SHP77 (cell line): ENCODE results near the gene BLOC1S5.
"Not testable (repeated sequence)": the region's sequence is repeated elsewhere in the genome, so short reads cannot be mapped to it uniquely, and the experiment has no call there.

Experiments used
- DNase-seq, 2 experiments: peaks; one replicate each; lab custom pipeline; 2025; lab: John Stamatoyannopoulos, UW

The BLOC1S5 gene

DNA sequence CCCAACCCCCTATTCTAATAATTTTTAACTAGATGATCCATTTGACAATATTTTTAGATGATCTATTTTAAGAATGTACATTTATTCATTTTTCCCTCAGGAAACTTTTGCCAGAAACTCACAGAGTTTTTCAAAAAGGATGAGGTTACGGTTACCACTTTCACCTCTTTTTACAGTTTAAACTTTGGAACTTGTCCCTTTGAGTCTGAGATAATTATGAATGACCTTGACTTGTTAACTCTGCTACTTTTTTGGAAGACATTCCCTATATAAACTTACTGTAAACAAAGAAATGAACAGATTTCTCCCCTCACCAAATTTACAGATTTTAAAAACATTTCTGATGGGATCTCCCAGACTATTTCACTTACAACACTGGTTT, 18.4 kb upstream of the BLOC1S5 start:
- DNase-seq = no peak

DNA sequence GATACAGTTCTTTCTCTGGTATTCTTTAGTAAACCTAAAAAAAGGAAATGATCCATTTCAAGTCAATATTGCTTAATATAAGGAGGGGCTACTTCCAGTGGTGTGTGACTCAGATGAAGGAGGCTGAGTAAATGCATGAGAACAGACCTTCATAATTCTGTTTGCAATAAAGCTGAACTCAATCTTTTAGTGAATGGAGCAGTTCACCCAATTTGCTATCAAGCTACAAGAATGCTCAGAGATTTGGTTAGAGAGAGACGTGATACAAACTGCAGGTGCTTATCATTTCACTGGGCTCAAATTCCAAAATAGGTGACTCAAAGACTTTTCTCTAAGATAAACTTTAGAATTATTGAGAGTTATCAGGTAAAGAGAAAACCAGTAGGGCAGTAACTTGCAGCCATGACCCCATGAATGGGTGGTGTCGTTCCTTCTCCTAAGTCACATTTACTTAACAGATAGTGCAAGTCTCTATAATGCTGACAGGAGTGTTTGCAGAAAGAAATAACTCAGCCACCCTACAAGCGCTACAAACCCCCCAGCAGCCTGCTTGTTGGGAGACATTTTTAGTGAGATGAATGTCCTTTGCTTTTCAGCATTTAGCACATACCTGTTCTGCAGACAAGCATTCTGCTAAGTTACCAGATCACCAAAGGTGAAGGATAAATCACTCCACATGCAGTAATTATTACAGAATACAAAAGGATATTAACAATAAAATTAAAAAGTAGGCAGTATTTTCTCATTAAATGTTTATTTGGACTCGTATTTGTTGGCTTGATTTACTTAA, 16.4 kb upstream of the BLOC1S5 start:
- DNase-seq = no peak

DNA sequence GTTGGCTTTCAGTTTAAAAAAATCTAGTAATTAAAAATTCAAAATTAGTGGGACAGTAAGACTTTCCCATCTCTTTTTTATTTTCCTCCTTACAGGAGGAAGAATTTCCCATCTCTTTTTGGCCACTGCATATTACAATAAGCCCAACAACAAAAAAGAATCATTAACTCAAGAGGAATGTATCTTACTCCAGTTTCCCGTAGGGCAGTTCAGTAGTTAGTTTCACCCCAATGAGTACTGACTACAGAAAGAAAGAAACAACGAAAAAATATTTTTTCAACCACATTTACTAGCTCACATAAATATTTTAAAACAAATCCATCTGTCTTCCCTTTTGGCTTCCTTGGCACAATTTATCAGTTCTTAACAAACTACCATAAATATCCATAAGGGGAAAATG, 14.9 kb upstream of the BLOC1S5 start:
- no peak for DNase-seq

DNA sequence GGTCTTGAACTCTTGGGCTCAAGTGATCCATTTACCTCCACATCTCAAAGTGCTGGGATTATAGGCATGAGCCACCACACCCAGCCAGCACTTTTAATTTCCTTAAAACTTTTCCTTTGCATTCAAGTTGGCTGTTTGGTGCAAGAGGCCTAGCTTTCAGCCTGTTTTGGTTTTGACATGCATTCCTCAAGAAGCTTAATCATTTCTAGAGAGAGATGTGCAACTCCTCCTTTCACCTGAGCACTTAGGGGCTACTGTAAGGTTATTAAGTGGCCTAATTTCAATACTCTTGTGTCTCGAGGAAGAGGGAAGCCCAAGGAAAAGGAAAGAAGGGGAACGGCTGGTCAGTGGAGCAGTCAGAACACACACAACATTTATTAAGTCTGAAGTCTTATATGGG, 13.8 kb upstream of the BLOC1S5 start:
- DNase-seq = no peak

DNA sequence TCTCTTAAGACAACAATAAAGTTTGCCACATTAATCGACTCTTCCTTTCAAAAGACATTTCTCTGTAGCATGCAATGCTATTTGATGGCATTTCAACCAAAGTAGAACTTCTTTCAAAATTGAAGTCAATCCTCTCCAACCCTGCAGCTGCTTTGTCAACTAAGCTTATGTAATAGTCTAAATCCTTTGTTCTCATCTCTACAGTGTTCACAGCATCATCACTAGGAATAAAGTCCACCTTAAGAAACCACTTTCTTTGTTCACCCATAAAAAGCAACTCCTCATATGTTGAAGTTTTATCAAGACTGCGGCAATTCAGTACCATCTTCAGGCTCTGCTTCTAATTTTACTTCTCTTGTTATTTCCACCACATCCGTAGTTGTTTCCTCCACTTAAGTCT, 11.5 kb upstream of the BLOC1S5 start:
- DNase-seq = no peak

DNA sequence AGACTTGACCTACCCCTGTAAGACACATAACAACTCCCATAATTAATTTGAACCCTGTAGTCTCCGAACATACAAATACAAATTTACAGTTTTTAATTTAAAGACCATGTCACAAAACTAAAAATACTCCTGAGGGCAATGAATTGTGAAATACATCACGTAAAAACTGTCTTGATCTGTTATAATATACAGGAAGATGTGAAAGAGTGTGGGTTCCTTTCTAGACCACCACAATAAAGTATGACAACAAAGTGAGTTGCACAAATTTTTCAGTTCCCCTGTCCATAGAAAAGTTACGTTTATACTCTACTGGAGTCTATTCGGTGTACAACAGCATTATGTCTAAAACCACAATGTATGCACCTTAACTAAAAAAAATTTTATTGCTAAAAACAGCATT, 11.0 kb upstream of the BLOC1S5 start:
- DNase-seq = no peak

DNA sequence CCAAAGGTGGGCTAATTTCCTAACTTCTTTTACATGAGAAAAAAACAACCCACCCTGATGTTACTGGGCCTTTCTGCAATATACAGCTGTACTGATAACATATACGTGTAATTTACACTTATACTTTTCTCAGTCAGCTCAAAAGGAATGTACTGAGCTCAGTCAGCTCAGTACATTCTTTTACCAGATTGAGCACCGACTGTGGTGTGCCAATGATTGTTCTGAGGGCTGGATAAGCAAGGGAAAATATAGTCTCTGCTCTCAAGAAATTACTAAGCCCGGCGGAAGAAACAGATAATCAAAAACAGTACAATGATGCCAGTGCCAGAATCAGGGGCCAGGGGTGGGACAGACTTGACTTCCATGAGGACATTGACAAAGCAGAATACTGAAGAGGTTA, 10.0 kb upstream of the BLOC1S5 start:
- DNase-seq = no peak

DNA sequence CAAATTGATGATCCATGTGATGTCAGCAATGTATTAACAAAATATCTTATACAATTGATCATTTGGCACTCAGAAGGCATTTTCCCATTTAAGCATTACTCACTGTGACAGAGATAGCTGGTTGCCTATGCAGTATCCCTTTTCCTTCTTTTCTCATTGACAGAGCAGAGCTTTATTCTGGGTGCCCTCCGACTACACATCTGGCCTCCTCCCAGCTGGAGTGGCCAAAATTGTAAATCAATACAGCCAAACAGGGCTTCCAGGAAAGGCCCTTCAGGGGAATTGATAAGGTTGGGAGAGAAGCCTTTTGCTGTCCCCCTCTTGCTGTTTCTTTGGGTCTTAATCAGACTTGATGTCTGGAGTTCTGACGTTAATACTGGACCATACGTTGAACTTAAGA, 9.6 kb upstream of the BLOC1S5 start:
- DNase-seq = no peak

DNA sequence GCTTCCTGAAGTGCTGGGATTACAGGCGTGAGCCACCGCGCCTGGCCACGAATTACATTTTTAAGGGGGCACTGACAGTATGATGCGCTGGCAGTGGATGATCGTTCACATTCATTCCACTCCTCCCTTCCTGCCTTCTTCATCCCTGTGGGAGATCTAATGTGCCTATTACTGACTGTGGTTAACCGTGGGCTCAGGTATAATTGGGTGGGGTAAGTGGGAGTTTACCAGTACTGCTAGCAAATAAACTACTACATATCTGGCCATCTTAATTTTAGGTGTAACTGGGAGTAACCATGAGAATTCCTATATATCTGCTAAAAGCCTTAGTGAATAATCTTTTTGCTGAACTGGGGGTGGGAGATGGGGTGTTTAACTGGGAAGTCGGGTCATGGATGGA, 6.5 kb upstream of the BLOC1S5 start:
- DNase-seq = no peak

DNA sequence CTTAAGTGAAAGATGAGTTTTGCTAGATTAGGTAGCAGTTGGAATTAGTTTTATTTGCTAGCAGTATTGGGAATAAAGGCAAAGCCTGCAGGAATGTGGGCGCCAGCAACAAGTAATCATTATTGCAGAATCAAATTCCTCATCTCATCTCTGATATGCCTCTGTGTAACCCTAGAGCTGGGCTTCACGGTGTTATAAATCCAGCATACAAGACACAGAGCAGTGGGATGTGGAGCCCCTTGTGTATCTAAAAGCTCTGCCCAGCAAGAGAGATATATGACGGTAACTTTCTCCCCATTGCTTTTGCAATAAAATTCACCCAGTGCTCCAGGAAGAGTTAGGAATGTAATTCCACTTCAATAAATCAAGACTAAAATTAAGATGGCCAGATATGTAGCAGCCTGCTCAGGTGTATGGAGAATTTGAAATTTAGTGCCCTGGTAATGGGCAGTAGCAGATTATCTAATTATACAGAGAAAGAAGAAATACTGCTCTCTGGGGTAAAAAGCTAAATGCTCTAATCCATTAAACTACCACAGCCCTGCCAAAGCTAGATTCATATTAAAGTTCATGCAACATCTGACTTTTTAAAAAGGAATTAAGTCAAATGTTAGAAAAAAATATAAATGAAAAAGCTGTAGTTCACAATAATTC, 5.6 kb upstream of the BLOC1S5 start:
- DNase-seq = no peak

DNA sequence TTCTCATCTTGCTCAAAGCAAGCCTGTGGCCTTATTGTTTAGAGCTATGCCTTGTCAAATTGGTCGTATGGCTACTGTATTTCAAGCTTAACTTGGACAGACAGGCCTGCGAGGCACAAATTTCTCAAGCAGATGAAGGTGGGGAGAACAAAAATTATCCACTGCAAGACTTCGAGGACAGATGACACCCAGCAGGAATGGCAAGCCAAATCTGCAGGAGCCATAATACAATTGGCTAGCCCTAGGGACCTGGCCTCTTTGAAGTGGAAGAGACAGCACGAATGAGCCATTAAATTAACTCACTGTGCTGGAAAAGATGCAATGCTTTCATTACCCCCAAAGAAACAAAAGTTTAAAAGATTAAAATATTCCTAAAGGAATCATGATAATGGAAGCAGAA, 5.0 kb upstream of the BLOC1S5 start:
- DNase-seq = no peak

DNA sequence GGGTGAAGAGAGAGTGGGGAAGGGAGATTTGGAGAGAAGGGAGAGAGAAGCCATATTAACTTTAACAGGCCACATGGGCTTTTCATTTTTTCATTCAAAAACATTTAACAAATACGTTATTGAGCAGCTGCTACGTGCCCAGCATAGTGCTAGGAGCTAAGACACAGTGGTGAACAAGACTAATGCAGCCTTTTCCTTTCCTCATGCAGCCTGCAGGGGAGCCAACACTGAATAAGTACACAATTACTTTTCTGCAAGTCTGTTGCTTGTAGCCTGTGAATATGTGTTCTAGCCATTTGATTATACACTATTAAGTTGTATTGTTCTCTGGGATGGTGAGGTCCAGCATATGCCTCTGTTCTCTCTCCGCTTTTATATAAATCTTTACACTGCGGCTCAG, 1.9 kb upstream of the BLOC1S5 start:
- DNase-seq = no peak

DNA sequence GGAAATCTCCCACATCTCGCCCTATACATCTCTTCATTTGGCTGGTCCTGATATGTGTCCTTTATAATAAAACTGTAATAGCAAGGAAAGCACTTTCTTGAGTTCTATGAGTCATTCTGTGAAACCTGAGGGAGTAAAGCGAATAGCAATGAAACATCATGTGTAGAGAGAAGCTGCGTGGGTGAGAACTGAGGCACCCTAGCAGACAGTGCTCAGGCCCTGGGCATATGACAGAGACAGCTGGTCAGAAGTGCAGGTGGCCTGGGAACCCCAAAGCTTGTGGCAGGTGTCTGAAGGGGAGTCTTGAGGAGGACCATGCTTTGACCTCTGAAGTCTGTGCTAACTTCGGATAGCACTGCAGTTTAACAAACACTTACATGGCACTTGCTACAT, 1.3 kb upstream of the BLOC1S5 start:
- no peak for DNase-seq

DNA sequence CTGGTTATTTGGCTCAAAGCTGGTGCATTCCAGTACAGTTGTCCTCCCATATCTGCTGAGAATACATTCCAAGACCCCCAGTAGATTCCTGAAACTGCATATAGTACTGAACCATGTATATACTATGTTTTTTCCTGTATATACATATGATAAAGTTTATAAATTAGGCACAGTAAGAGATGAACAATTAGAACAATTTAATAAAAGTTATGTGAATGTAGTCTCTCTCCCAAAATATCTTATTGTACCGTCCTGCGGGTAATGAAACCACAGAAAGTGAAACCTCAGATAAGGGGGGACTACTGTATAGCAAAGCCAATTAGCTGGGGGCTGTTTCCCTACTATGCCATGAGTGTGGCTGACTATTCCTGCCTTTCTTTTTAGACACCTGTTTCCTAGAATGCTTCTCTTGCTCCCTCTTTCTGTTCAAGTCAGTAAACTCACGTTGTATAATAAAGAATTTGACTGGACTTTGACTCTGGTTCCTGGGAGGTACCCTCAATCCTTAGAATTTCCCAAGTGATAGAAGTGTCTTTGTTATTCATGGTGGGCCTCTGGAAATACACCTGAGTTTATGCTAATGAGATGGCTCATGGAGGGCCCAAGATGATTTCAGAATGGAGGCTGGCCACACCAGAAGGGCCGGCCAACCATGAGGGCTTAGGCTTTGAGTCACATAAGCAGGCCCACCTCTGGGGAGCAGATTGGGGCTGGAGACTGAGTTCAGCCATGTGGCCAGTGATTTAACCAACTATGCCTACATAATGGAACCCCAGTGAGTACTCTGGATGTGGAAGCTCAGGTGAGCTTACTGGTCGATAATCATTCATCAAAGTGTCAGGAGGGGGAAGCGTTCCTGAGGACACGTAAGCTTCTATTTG, 689 bp upstream of the BLOC1S5 start:
- no peak for DNase-seq

DNA sequence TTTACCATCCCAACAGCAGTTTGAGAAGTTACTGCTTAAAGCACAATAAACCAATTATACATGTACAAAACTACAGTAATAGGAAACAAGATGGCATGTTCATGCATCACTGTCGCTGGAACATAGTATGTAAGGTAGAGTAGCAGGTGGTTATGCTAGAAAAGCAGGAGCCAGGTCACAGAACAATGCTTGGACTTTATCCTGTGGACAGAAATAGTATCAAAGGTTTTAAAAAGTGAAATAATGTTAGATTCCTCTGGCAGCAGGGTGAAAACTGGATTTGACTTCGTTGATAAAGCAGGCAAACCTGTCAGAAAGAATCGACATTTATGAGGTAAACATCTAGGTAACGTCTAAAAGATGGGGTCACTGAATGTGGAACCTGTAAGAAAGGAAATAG, 2.5 kb downstream of the BLOC1S5 start:
- DNase-seq = no peak

DNA sequence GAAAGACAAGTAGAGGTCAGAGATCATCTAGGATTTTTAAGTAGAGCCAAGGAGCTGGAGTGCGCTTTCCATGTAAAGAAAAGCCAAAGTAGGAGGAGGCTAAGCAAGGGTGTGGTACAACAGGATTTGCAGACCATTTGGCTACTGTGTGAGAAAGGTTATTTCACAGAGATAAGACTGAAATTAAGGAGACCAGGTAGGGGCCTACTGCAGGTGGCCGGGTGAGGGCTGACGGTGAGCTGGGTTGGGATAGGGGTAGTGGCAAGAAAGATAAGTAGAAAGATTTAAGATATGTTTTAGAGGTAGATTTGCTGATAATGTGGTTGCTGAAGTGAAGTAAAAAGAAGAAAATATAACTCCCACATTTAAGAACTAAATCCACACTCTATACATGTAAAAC, 3.8 kb downstream of the BLOC1S5 start:
- DNase-seq = no peak

DNA sequence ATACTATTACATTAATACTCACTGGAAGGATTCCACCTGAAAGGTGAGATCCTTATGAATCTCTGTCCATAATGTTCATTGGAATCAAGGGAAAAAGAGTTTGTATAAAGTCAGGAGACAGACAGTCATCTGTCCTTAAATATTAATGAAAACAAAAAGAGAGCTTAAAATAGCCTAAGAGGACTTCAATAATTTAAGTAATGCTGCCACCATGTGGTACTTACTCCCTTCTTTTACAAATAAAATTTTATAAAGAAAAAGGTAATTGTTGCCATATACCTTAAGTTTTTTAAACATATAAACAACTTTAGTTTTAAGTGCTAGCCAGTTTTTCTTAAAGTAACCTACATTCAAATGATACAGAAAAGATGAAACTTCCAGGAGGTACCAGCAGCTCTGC, 5.1 kb downstream of the BLOC1S5 start:
- DNase-seq = peak in 1 of 2 experiments; percentile 6

DNA sequence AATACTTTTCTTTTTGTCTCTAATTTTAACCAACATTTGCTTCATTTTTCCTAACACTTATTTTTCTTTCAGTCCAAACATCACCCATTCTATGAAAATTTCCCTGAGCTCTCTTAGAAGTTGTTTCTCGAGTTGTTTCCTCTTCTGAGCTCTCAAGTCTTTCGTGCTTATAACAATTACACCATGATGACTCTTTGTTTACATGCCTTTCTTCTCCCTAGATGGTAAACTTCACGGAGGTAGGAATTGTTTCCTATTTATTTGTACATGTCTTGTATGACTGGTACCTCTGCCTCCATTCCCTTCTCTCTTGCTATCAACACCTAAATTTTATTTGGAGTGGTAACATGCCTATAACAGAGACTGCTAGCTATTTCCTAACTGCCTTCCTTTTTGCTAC, 6.4 kb downstream of the BLOC1S5 start:
- no peak for DNase-seq

DNA sequence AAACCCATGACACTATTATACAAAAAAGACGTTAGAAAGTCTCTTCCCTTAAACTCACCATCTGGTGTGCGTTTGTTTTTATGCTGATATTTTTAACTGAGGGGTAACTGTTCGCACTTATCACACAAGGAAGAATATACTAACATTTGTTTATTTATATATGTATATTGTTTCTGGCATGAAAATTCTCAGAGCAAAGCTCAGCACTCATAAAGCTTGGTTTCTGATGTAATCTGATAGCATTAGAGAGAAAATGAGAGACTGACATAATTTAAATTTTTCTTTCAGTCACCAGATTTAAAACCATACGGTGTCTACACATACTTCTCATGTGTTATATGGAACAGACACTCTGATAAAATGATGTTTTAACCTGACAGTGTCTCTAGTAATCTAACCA, 6.9 kb downstream of the BLOC1S5 start:
- DNase-seq = no peak

DNA sequence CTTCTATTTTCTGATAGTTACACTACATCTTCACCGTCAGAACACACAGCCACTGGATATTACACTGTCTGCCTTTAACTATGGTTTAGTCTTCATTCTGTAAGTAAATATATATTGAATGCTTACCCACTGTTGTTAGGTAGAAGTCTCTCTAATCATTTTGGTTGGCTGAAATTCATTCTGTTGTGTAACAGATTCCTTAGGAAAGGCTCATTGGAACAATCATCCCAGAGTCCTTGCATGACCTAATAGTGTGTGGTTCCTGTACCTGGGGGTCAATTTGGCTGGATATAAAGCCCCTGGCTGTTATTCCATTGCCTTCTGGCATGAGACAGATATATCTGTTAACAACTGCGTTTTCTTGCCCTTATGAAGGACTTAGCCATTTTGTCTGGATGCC, 9.9 kb downstream of the BLOC1S5 start:
- DNase-seq = no peak

DNA sequence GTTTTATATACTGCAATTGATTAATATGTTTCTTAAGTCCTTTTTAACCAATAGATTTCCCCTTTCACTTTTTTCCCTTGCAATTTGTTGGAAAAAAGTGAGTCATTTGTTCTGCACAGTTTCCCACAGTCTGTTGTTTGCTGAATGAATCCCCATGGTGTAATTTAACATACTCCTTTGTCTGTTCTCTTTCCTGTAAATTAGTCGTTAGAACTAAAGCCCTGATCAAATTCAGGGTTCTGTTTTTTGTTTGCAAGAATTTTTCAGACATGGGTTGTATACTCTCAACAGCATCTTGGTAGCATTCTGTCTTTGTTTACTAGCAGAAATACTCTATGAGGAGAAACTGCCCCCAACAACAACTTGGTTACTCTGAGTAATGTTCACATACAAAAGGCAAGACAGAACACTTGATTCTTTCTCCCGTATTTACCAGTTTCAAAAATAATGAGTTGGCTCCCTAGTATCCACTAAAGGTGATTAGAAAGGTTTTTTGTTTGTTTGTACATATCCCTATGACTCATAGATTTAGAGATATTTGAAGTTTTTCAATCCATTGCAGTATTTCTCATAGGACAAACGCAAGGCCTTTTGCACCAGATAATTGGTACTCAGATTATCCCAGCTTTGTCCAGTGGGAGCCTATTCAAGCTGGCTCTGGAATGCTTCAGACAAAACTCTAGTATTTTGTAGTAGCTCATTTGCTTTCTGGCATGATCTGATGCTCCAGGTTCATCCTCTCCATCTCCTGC, 16.5 kb downstream of the BLOC1S5 start:
- no peak for DNase-seq

DNA sequence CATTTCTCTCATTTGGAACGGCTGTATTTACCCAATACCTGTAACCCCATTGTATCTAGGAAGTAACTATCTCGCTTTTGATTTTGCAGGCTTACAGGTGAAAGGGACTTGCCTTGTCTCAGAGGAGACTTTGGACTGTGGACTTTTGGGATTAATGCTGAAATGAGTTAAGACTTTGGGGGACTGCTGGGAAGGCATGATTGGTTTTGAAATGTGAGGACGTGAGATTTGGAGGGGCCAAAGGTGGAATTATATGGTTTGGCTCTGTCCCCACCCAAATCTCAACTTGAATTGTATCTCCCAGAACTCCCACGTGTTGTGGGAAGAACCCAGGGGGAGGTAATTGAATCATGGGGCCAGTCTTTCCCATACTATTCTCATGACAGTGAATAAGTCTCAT, 18.4 kb downstream of the BLOC1S5 start:
- not testable (repeated sequence) for DNase-seq
